HCT116 (cell line): ENCODE results near the gene CEP43. TPM values are rescaled to one million over a fixed set of nuclear protein-coding genes. Genes with fewer than 3 reads are reported as not detected.

ENCODE experiments used
- ATAC-seq: fragments of 200-7000 bp; cut with Tn5 transposase; 2 replicates; pipeline ENCODE4 v1.9.1; 2020; ENCODE audit warnings: mild to moderate bottlenecking, moderate library complexity
- BruUV-seq: library from RNA; stranded (reverse); fragments of 400-500 nt; replicated peaks from 2 replicates; lab custom pipeline; 2021; lab: Mats Ljungman, UMichigan
- CTCF ChIA-PET: fragments of 300-600 bp; sonication (Branson Sonifier 250); formaldehyde crosslinking; loops from one replicate; lab custom pipeline; 2021; ENCODE audit warnings: antibody characterized with exemption; lab: Charles Lee
- POLR2A ChIA-PET: fragments of 300-600, 350-600 bp; sonication (Branson Sonifier 250); formaldehyde crosslinking; loops from one replicate; lab custom pipeline; 2021; ENCODE audit warnings: antibody characterized with exemption; lab: Charles Lee
- RAD21 ChIA-PET, 2 experiments: fragments of 300-600 bp; sonication (Branson Sonifier 250); formaldehyde crosslinking; loops; one replicate each; lab custom pipeline; 2023; ENCODE audit warnings: low total read pairs in 2 of 2; ENCODE audit not compliant: uncharacterized antibody in 2 of 2, unreplicated experiment in 2 of 2, low non-redundant PET in 1 of 2; lab: Charles Lee
- DNase-seq: peaks from one replicate; pipeline ENCODE4 v3.0.0-alpha.2; 2010; ENCODE audit warnings: low read depth, low spot score
- H2AFZ ChIP-seq: fragments of 200-600 bp; shearing (Covaris generic), sonication (generic); 2 replicates; pipeline ENCODE4 v1.6.1; 2017; ENCODE audit warnings: low read depth, mixed run types, mixed read lengths, antibody characterized with exemption, low read length; ENCODE audit not compliant: poor library complexity, severe bottlenecking
- H3K27ac ChIP-seq: 2 replicates; pipeline ENCODE4 v1.5.1; 2012; ENCODE audit warnings: low read depth, low read length
- H3K27me3 ChIP-seq: fragments of 200-600 bp; sonication (generic); 2 replicates; pipeline ENCODE4 v1.6.1; 2016; ENCODE audit warnings: mixed run types, low read length, mixed read lengths; ENCODE audit not compliant: insufficient read depth
- H3K36me3 ChIP-seq, 2 experiments: fragments of 200-500 bp in 1 of 2; fragments of 200-600 bp in 1 of 2; sonication (Bioruptor generic) in 1 of 2; sonication (generic) in 1 of 2; 2 replicates each; pipeline versions ENCODE4 v1.5.1 to v1.6.1; 2014 to 2016; ENCODE audit warnings: low read length in 2 of 2, inconsistent platforms in 1 of 2, mixed read lengths in 1 of 2, mixed run types in 1 of 2; ENCODE audit not compliant: insufficient read depth in 2 of 2, control insufficient read depth in 1 of 2
- H3K4me1 ChIP-seq, 2 experiments: fragments of 200-600 bp in 1 of 2; sonication (generic) in 1 of 2; 2 replicates each; pipeline versions ENCODE4 v1.5.1 to v1.6.1; 2012 to 2017; ENCODE audit warnings: low read length in 2 of 2, inconsistent platforms in 1 of 2, mild to moderate bottlenecking in 1 of 2, mixed read lengths in 1 of 2, mixed run types in 1 of 2, moderate library complexity in 1 of 2; ENCODE audit not compliant: insufficient read depth in 2 of 2, control insufficient read depth in 1 of 2
- H3K4me2 ChIP-seq: fragments of 200-600 bp; sonication (generic); 2 replicates; pipeline ENCODE4 v1.6.1; 2017; ENCODE audit warnings: mixed run types, low read length, mixed read lengths
- H3K4me3 ChIP-seq, 2 experiments: fragments of 200-600 bp in 1 of 2; sonication (generic) in 1 of 2; replicated peaks in 1 of 2; 2 replicates each; pipeline ENCODE4 v1.5.1; 2011 to 2016; ENCODE audit warnings: low read length in 2 of 2, control low read depth in 1 of 2, low read depth in 1 of 2, mild to moderate bottlenecking in 1 of 2, mixed read lengths in 1 of 2, mixed run types in 1 of 2
- H3K79me2 ChIP-seq: fragments of 200-600 bp; sonication (generic); 2 replicates; pipeline ENCODE4 v1.6.1; 2017; ENCODE audit warnings: mild to moderate bottlenecking, mixed run types, low read length, moderate library complexity, mixed read lengths; ENCODE audit not compliant: insufficient read depth
- H3K9ac ChIP-seq: fragments of 200-600 bp; sonication (generic); 2 replicates; pipeline ENCODE4 v1.6.1; 2016; ENCODE audit warnings: low read length, mixed read lengths
- H3K9me2 ChIP-seq: fragments of 200-600 bp; sonication (generic), shearing (Covaris generic); 2 replicates; pipeline ENCODE4 v1.6.1; 2017; ENCODE audit warnings: mixed run types, mild to moderate bottlenecking, moderate library complexity; ENCODE audit not compliant: insufficient read depth
- H3K9me3 ChIP-seq, 2 experiments: fragments of 200-500 bp in 1 of 2; fragments of 200-600 bp in 1 of 2; sonication (Bioruptor generic) in 1 of 2; sonication (generic) in 1 of 2; 2 replicates each; pipeline ENCODE4 v1.6.1; 2014 to 2017; ENCODE audit warnings: low read length in 2 of 2, mixed read lengths in 2 of 2, inconsistent platforms in 1 of 2, low read depth in 1 of 2, mild to moderate bottlenecking in 1 of 2, mixed run types in 1 of 2, moderate library complexity in 1 of 2; ENCODE audit not compliant: control insufficient read depth in 1 of 2, insufficient read depth in 1 of 2
- H4K20me1 ChIP-seq: fragments of 200-600 bp; sonication (generic), shearing (Covaris generic); 2 replicates; pipeline ENCODE4 v1.6.1; 2017; ENCODE audit warnings: mixed run types, mild to moderate bottlenecking, moderate library complexity; ENCODE audit not compliant: insufficient read depth
- ATF3 ChIP-seq: IDR thresholded peaks from 2 replicates; pipeline ENCODE4 v1.6.1; 2012
- intact Hi-C: fragments of 100-400 bp; cut with micrococcal nuclease; formaldehyde crosslinking; loops from 2 replicates; pipeline ENCODE4 v1.10.0; 2022
- microRNA-seq: library from miRNA; unstranded; fragments of <30 nt; microRNA quantifications from one replicate; pipeline ENCODE4, GENCODE V29; 2016; ENCODE audit warnings: borderline number of aligned reads
- total RNA-seq: library from RNA; stranded (reverse); gene quantifications from one replicate; pipeline ENCODE4 v1.2.1, GENCODE V29; 2021; ENCODE audit not compliant: unreplicated experiment

The CEP43 gene
- total RNA-seq, 1 experiment from 2014 or later, result 15.8 TPM

- no peaks in the 10 kb centered on the region for H3K4me1 ChIP-seq
- intact Hi-C loops, result no loop called here
- CTCF ChIA-PET, result no interaction called here
- POLR2A ChIA-PET, result no interaction called here
- H3K9me2 ChIP-seq, result no peaks in the 10 kb centered on the region
- no peak overlapping the region for H2AFZ ChIP-seq
- no peaks in the 10 kb centered on the region; a peak in 1 of 4 replicates for H3K36me3 ChIP-seq
- no peaks in the 10 kb centered on the region for H3K9me3 ChIP-seq
- H3K4me3 ChIP-seq, result no peak overlapping the region
- no peak for TF ChIP-seq ATF3
- TF ChIP-seq, all 23 proteins: peak for 0
- RAD21 ChIA-PET, result no interaction called here
- DNase-seq (no peak), ATAC-seq (no peak)
- Histone ChIP-seq H3K9ac (no peak overlapping the region), H3K4me2 (no peak overlapping the region), H4K20me1 (no peaks in the 10 kb centered on the region), H3K79me2 (no peaks in the 10 kb centered on the region), H3K27me3 (no peaks in the 10 kb centered on the region), H3K27ac (no peak overlapping the region)
- no TSS peak for BruUV-seq
Measured at GRCh38 chr6:167047554-167047953, 48.4 kb downstream of the CEP43 start.

Small RNAs within 50 kb of the gene (microRNA-seq; reads per million reads assigned to microRNA genes)
- 1.6 reads per million for gene MIR3939

Other genes starting within 250 kb of the CEP43 start
- 32.8 TPM for gene RNASET2, start 42.8 kb upstream of the CEP43 start, total RNA-seq
- not detected for gene CCR6, start 123.7 kb downstream of the CEP43 start, total RNA-seq
- not detected for gene GPR31, start 158.6 kb downstream of the CEP43 start, total RNA-seq